Liver (tissue), 9 donors: ENCODE measurements around the gene XRCC2. TPM values are rescaled to one million over a fixed set of nuclear protein-coding genes. Genes with fewer than 3 reads are reported as not detected.

ENCODE experiments used
- DNase-seq: peaks from one replicate; pipeline ENCODE4 v3.0.0-alpha.2; 2017; ENCODE audit warnings: low spot score
- H3K27ac ChIP-seq, 2 donors: one replicate each; pipeline ENCODE4 v1.7.0; 2013; ENCODE audit warnings: inconsistent platforms in 2 of 2, low read length in 2 of 2, control low read depth in 1 of 2, low read depth in 1 of 2, mild to moderate bottlenecking in 1 of 2
- H3K27me3 ChIP-seq, 4 donors: one replicate each; pipeline versions ENCODE4 v1.6.1 to v1.7.0; 2013; ENCODE audit warnings: low read length in 3 of 4, inconsistent platforms in 1 of 4, mild to moderate bottlenecking in 1 of 4, moderate library complexity in 1 of 4; ENCODE audit not compliant: control insufficient read depth in 4 of 4, insufficient read depth in 4 of 4
- H3K36me3 ChIP-seq, 4 donors: one replicate each; pipeline versions ENCODE4 v1.6.1 to v1.7.0; 2013; ENCODE audit warnings: low read length in 3 of 4, mild to moderate bottlenecking in 3 of 4, low read depth in 1 of 4, moderate library complexity in 1 of 4; ENCODE audit not compliant: control insufficient read depth in 4 of 4, insufficient read depth in 3 of 4
- H3K4me1 ChIP-seq, 4 donors: one replicate each; pipeline versions ENCODE4 v1.6.1 to v1.7.0; 2013; ENCODE audit warnings: low read length in 3 of 4, mild to moderate bottlenecking in 3 of 4, moderate library complexity in 1 of 4; ENCODE audit not compliant: control insufficient read depth in 4 of 4, insufficient read depth in 4 of 4
- H3K4me3 ChIP-seq, 3 donors: one replicate each; pipeline versions ENCODE4 v1.6.1 to v1.7.0; 2013; ENCODE audit warnings: low read length in 3 of 3, control low read depth in 1 of 3, low read depth in 1 of 3, mild to moderate bottlenecking in 1 of 3
- H3K9ac ChIP-seq, 2 donors: one replicate each; pipeline ENCODE4 v1.7.0; 2013; ENCODE audit warnings: low read length in 2 of 2, mild to moderate bottlenecking in 2 of 2, moderate library complexity in 2 of 2, control low read depth in 1 of 2, low read depth in 1 of 2
- H3K9me3 ChIP-seq, 4 donors: one replicate each; pipeline versions ENCODE4 v1.6.1 to v1.7.0; 2013; ENCODE audit warnings: low read length in 3 of 4; ENCODE audit not compliant: control insufficient read depth in 4 of 4
- ATF3 ChIP-seq: IDR thresholded peaks from 2 replicates; pipeline ENCODE4 v1.6.1; 2016; ENCODE audit warnings: antibody characterized with exemption
- CTCF ChIP-seq: fragments of 150-350 bp; IDR thresholded peaks from 2 replicates; pipeline ENCODE4 v1.5.1; 2017; ENCODE audit warnings: improper control_type of control experiment, low read depth, low read length; ENCODE audit not compliant: missing input control
- EGR1 ChIP-seq, 2 donors: IDR thresholded peaks; 2 replicates each; pipeline ENCODE4 v1.6.1; 2016 to 2018; ENCODE audit warnings: antibody characterized with exemption in 2 of 2, low read depth in 2 of 2
- FOXA1 ChIP-seq: IDR thresholded peaks from 2 replicates; pipeline ENCODE4 v1.6.1; 2016; ENCODE audit warnings: antibody characterized with exemption
- FOXA2 ChIP-seq: IDR thresholded peaks from 2 replicates; pipeline ENCODE4 v1.6.1; 2016; ENCODE audit warnings: antibody characterized with exemption
- HNF4G ChIP-seq: IDR thresholded peaks from 2 replicates; pipeline ENCODE4 v1.6.1; 2016; ENCODE audit warnings: antibody characterized with exemption
- JUND ChIP-seq, 2 donors: IDR thresholded peaks; 2 replicates each; pipeline ENCODE4 v1.6.1; 2016; ENCODE audit warnings: antibody characterized with exemption in 2 of 2
- NR2F2 ChIP-seq: IDR thresholded peaks from 2 replicates; pipeline ENCODE4 v1.6.1; 2016; ENCODE audit warnings: antibody characterized with exemption
- RAD21 ChIP-seq, 2 donors: IDR thresholded peaks; 2 replicates each; pipeline ENCODE4 v1.6.1; 2016; ENCODE audit warnings: antibody characterized with exemption in 2 of 2, mild to moderate bottlenecking in 2 of 2
- REST ChIP-seq: IDR thresholded peaks from 2 replicates; pipeline ENCODE4 v1.6.1; 2016; ENCODE audit warnings: antibody characterized with exemption, mild to moderate bottlenecking
- RXRA ChIP-seq, 2 donors: IDR thresholded peaks; 2 replicates each; pipeline ENCODE4 v1.6.1; 2017 to 2018; ENCODE audit warnings: antibody characterized with exemption in 2 of 2, mild to moderate bottlenecking in 1 of 2
- TAF1 ChIP-seq: conservative IDR thresholded peaks from 2 replicates; pipeline ENCODE4 v1.6.1; 2016; ENCODE audit warnings: antibody characterized with exemption, mild to moderate bottlenecking
- YY1 ChIP-seq: IDR thresholded peaks from 2 replicates; pipeline ENCODE4 v1.6.1; 2016; ENCODE audit warnings: antibody characterized with exemption, mild to moderate bottlenecking
- ZBTB33 ChIP-seq: IDR thresholded peaks from 2 replicates; pipeline ENCODE4 v1.6.1; 2016; ENCODE audit warnings: antibody characterized with exemption
- WGBS: extraction: QIAGEN DNeasy Blood & Tissue Kit; methylation state at CpG from one replicate; pipeline ENCODE4 v1.1.7; 2013; 5-methylcytosine and 5-hydroxymethylcytosine counted together
- polyA plus RNA-seq, 2 donors: library from polyadenylated mRNA; stranded (reverse) in 1 of 2; unstranded in 1 of 2; fragments of 200-250 nt in 1 of 2; fragments of >200 nt in 1 of 2; fragmentation: Nextera tagmentation in 1 of 2; extraction: Ambion mirVana in 1 of 2; gene quantifications; one replicate each; pipeline versions ENCODE4 v1.2.1 to v1.2.3, GENCODE V29; 2013 to 2015
- total RNA-seq, 2 donors: library from RNA; depleted of rRNA; stranded (reverse); fragments of >200 nt; gene quantifications; one replicate each; pipeline ENCODE4 v1.2.3, GENCODE V29; 2014
- donor health status: healthy.
- donor health status: healthy.
- donor health status: healthy.
- donor health status: healthy.
- donor health status: healthy.

Gene XRCC2
- total and polyA plus RNA-seq, 4 donors = 0.08 to 6.2 (median 0.23) TPM

GRCh38 chr7:152621426-152621825 is 54.5 kb downstream of the XRCC2 start:
- WGBS = 87% methylated on average over 1 of the region's 1 CpG
- Histone ChIP-seq H3K4me3 (no peak overlapping the region), H3K27ac (no peak overlapping the region), H3K27me3 (no peaks in the 10 kb centered on the region), H3K36me3 (no peaks in the 10 kb centered on the region), H3K4me1 (no peaks in the 10 kb centered on the region), H3K9me3 (no peaks in the 10 kb centered on the region), H3K9ac (no peak overlapping the region)
- no peak for DNase-seq
- TF ChIP-seq CTCF (no peak), EGR1 (IDR thresholded peaks at IDR 0.05; ENCODE audit: low read depth in 2 of 2) (no peak), ATF3 (no peak), YY1 (no peak), JUND (IDR thresholded peaks at IDR 0.05) (no peak), RXRA (IDR thresholded peaks at IDR 0.05) (no peak), ZBTB33 (no peak), HNF4G (no peak), FOXA1 (no peak)

GRCh38 chr7:152619027-152619739 is 56.8 kb downstream of the XRCC2 start:
- DNase-seq = no peak
- Histone ChIP-seq H3K36me3 (no peaks in the 10 kb centered on the region), H3K9me3 (no peaks in the 10 kb centered on the region), H3K9ac (no peak overlapping the region), H3K4me3 (no peak overlapping the region), H3K27me3 (no peaks in the 10 kb centered on the region), H3K4me1 (no peaks in the 10 kb centered on the region), H3K27ac (no peak overlapping the region)
- WGBS = 94% methylated on average over 11 of the region's 11 CpGs
- no peak for TF ChIP-seq EGR1 (IDR thresholded peaks at IDR 0.05; ENCODE audit: low read depth in 2 of 2)
- TF ChIP-seq REST = no peak
- TF ChIP-seq RXRA (IDR thresholded peaks at IDR 0.05) = no peak
- no peak for TF ChIP-seq NR2F2
- no peak for TF ChIP-seq TAF1
- no peak for TF ChIP-seq FOXA2
- no peak for TF ChIP-seq RAD21 (IDR thresholded peaks at IDR 0.05)
- no peak for TF ChIP-seq ATF3
- TF ChIP-seq ZBTB33 = no peak
- no peak for TF ChIP-seq FOXA1
